Measurements from ENCODE around the gene CD14. TPM values are rescaled to one million over a fixed set of nuclear protein-coding genes. Genes with fewer than 3 reads are reported as not detected.
A peak's percentile ranks its signal among the peaks of the same experiment; 100 is the strongest.
"Not testable (repeated sequence)": the region's sequence is repeated elsewhere in the genome, so short reads cannot be mapped to it uniquely, and the experiment has no call there.

The CD14 gene
- total RNA-seq, 1 experiment from 2014 or later = 0.63 TPM

GRCh38 chr5:140639148-140639981 lies 6.4 kb upstream of the CD14 start, which contains the start of gene TMCO6 (continued):
- TF ChIP-seq CBFB (CRISPR knock-in tag; IDR thresholded peaks at IDR 0.05; ENCODE audit: low read depth) = 0 out of 2 replicates have a peak, but pooled peaks have one; percentile 56
- peak; percentile 61; the same call in 1 of the 2 replicates for TF ChIP-seq ARID4B (CRISPR knock-in tag; IDR thresholded peaks at IDR 0.05; ENCODE audit: borderline replicate concordance)
- TF ChIP-seq MLX (CRISPR knock-in tag; IDR thresholded peaks at IDR 0.05) = no peak
- TF ChIP-seq ZSCAN18 (CRISPR knock-in tag; IDR thresholded peaks at IDR 0.05) = no peak
- TF ChIP-seq STAT6 (CRISPR knock-in tag; conservative IDR thresholded peaks at IDR 0.05; ENCODE audit: low read depth) = no peak
- TF ChIP-seq ETV6 (CRISPR knock-in tag; IDR thresholded peaks at IDR 0.05) = peak; percentile 83
- TF ChIP-seq HMGA2 (CRISPR knock-in tag; IDR thresholded peaks at IDR 0.05) = no peak

- H3K9me3 Mint-ChIP-seq; ATAC-seq; H3K27me3 Mint-ChIP-seq (ENCODE audit: low read depth); DNase-seq (ENCODE audit: low spot score): not testable (repeated sequence)
- CTCF ChIA-PET = interaction anchor here (1.3 to 2.3 kb wide), 4 partner anchors 9 to 91 kb away, joined by 3 to 19 read pairs (median 8); partner anchors contain the start of genes EIF4EBP3, IK and NDUFA2
- peaks cover 17% of the 10 kb centered on the region for H3K4me1 Mint-ChIP-seq
- H3K27ac Mint-ChIP-seq = peak overlapping the region; percentile 87
- POLR2A ChIA-PET = interaction anchor here (0.9 to 2.9 kb wide), 3 partner anchors 9 to 91 kb away, joined by 4 to 11 read pairs (median 7); partner anchors contain the start of genes APBB3, EIF4EBP3, IK and NDUFA2
- H3K4me3 Mint-ChIP-seq = peak overlapping the region; percentile 88
- peaks cover 15% of the 10 kb centered on the region for H3K36me3 Mint-ChIP-seq
These were observed 5.8 kb upstream of the CD14 start for GRCh38 chr5:140638898-140639147.

GRCh38 chr5:140637371-140638100 lies 4.6 kb upstream of the CD14 start:
- POLR2A ChIA-PET = interaction anchor here (2.9 kb wide), 1 partner anchor 10 kb away, joined by 11 read pairs; the partner anchor contains the start of genes IK and NDUFA2
- Mint-ChIP-seq H3K27ac (no peak overlapping the region), H3K4me3 (no peak overlapping the region), H3K9me3 (peaks cover 10% of the 10 kb centered on the region), H3K27me3 (ENCODE audit: low read depth) (peaks cover 16% of the 10 kb centered on the region), H3K36me3 (peaks cover 6% of the 10 kb centered on the region; the same call in 1 of the 2 replicates), H3K4me1 (peaks cover 17% of the 10 kb centered on the region)
- ATAC-seq = no peak
- DNase-seq (ENCODE audit: low spot score) = no peak
- CTCF ChIA-PET = interaction anchor here (1.3 kb wide), 1 partner anchor 278 kb away, joined by 3 read pairs; no protein-coding TSS in a partner anchor
- TF ChIP-seq MXD4 (CRISPR knock-in tag; IDR thresholded peaks at IDR 0.05; ENCODE audit: borderline replicate concordance) (no peak), ZNF263 (CRISPR knock-in tag; IDR thresholded peaks at IDR 0.05; ENCODE audit: low read depth) (no peak), MAX (CRISPR knock-in tag; IDR thresholded peaks at IDR 0.05) (no peak), PRDM15 (CRISPR knock-in tag; IDR thresholded peaks at IDR 0.05) (no peak), ZNF138 (CRISPR knock-in tag; conservative IDR thresholded peaks at IDR 0.05) (no peak), FOXP1 (CRISPR knock-in tag; IDR thresholded peaks at IDR 0.05; ENCODE audit: borderline replicate concordance) (no peak), E2F5 (CRISPR knock-in tag; IDR thresholded peaks at IDR 0.05) (no peak)

Measured in WTC11 (cell line).